ENCODE measurements around the gene ARHGEF25. TPM values are rescaled to one million over a fixed set of nuclear protein-coding genes. Genes with fewer than 3 reads are reported as not detected.

The ARHGEF25 gene
- total RNA-seq, 2 donors from 2014 or later: 73.8 to 77.0 TPM

DNA sequence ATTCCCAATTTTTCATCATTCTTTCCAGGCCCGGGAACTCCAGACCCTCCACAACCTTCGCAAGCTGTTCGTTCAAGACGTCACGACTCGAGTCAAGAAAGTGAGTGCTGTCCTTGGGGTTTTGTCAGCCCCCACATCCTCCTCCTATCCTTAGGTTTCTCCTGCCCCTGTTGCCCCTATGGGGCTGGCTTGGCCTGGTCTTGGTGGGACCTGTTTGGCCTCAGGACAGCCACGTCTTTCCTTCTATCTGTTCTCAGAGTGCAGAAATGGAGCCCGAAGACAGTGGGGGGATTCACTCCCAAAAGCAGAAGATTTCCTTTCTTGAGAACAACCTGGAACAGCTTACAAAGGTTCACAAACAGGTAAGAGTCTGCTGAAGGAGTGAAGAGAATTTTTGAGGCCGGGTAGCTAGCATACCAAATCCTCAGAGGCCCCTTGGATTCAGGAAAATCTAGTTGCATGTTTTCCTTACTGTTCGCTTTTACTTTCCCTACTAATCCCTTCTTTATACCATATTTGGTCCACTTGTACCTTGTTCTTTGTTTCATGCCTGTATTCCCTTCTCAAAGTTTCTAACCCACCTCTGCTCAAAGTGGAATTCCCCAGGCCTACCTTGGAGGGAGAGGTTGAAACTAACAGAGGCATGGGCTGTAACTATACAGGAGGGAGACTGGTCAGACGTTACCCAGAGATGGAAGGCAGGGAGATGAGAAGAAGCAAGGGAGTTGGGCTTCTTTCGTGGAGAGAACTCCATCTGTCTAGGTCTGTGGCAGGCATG, 33.1 kb upstream of the ARHGEF25 start:
- Histone ChIP-seq H3K36me3 (peaks cover 6% of the 10 kb centered on the region), H3K4me3 (no peak overlapping the region), H3K27ac (no peak overlapping the region), H3K4me1 (ENCODE audit: control insufficient read depth in 1 of 2, low read depth in 2 of 2) (no peaks in the 10 kb centered on the region), H3K9me3 (no peaks in the 10 kb centered on the region), H3K27me3 (replicated peaks; ENCODE audit: insufficient read depth) (no peaks in the 10 kb centered on the region)
- TF ChIP-seq, protein P1, sequence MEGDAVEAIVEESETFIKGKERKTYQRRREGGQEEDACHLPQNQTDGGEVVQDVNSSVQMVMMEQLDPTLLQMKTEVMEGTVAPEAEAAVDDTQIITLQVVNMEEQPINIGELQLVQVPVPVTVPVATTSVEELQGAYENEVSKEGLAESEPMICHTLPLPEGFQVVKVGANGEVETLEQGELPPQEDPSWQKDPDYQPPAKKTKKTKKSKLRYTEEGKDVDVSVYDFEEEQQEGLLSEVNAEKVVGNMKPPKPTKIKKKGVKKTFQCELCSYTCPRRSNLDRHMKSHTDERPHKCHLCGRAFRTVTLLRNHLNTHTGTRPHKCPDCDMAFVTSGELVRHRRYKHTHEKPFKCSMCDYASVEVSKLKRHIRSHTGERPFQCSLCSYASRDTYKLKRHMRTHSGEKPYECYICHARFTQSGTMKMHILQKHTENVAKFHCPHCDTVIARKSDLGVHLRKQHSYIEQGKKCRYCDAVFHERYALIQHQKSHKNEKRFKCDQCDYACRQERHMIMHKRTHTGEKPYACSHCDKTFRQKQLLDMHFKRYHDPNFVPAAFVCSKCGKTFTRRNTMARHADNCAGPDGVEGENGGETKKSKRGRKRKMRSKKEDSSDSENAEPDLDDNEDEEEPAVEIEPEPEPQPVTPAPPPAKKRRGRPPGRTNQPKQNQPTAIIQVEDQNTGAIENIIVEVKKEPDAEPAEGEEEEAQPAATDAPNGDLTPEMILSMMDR (IDR thresholded peaks at IDR 0.05): no peak
- no peak for ATAC-seq (ENCODE audit: insufficient number of reproducible peaks, low FRiP score, low read depth)
- DNase-seq (ENCODE audit: low spot score): no peak

DNA sequence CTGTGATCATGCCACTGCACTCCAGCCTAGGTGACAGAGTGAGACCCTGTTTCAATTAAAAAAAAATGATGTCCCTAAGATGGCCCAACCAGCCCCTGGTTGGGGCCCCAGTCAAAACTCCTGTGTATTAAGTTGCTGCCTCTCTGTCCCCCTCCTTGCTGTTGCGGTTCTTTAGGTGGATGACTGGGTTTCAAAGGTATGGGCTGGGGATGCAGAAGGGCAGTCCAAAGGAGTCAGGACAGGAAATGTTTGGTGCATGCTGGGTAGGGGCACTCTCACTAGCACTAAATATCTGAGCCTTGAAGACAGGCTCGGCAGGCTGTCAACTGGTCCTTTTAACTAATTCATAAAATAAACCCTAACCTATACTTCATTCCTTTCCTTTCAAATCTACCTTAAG, 32.2 kb upstream of the ARHGEF25 start:
- DNase-seq (ENCODE audit: low spot score) (no peak), ATAC-seq (ENCODE audit: insufficient number of reproducible peaks, low FRiP score, low read depth) (no peak)
- Histone ChIP-seq H3K9me3 (no peaks in the 10 kb centered on the region), H3K27ac (no peak overlapping the region), H3K4me1 (ENCODE audit: control insufficient read depth in 1 of 2, low read depth in 2 of 2) (no peaks in the 10 kb centered on the region), H3K4me3 (no peak overlapping the region), H3K27me3 (replicated peaks; ENCODE audit: insufficient read depth) (no peaks in the 10 kb centered on the region), H3K36me3 (peaks cover 6% of the 10 kb centered on the region)
- TF ChIP-seq, protein P1 (IDR thresholded peaks at IDR 0.05): no peak

DNA sequence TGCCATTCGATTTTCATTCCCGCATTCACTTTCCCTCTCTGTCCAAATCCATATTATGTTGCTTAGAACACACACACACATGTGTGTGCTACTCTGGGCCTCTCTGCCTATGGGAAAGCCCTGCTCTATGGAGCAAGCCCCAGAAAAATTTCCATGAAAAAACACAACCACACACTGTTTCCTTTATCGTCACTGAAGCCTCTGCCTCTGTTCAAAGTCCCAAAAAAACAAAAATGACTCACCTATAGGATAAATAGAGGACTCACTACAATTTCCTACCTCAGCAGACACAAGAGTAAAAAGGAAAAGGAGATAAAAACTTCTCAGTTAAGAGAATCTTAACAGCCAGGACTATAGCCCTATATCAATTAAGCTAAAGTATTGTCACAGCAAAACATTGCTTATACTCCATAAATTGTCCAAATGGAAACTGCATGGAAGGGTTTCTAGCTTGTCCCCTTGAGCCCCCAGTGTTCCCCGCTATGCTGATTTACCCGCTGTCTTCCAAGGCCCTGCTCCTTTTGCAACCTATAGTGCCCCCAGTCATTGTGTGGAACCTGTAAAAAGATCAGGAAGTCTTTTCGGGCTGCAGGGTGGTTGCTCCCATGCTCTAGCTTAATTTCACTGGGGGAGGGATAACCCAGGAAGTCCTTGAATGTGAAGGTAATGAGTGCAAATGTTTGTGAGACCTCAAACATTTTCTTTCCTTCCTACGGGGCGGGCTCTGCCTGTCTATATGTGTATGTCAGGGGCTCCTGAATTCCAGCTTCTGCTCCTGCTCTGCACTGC, 31.4 kb upstream of the ARHGEF25 start:
- H3K9me3 ChIP-seq: no peaks in the 10 kb centered on the region
- no peak for DNase-seq (ENCODE audit: low spot score)
- no peaks in the 10 kb centered on the region for H3K4me1 ChIP-seq (ENCODE audit: control insufficient read depth in 1 of 2, low read depth in 2 of 2)
- no peak for ATAC-seq (ENCODE audit: insufficient number of reproducible peaks, low FRiP score, low read depth)
- TF ChIP-seq, protein P1 (IDR thresholded peaks at IDR 0.05): no peak
- no peak overlapping the region for H3K4me3 ChIP-seq
- no peak overlapping the region for H3K27ac ChIP-seq
- H3K36me3 ChIP-seq: peaks cover 6% of the 10 kb centered on the region
- H3K27me3 ChIP-seq (replicated peaks; ENCODE audit: insufficient read depth): no peaks in the 10 kb centered on the region

DNA sequence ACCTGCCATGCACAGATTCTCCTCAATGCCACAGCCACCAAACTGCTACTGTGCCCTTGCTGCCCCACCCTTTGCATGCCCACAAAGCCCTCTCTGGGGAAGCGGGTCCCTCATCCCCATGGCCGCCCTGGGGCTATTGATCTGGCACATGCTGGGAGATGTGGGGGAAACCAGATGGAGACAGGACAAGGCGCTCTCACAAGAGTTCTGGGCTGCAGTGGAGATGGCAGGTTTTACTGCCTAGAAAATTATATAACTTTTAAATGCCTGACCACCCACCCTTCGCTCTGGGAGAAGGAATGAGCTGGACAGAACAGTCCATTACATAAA, 30.8 kb upstream of the ARHGEF25 start:
- Histone ChIP-seq H3K9me3 (no peaks in the 10 kb centered on the region), H3K27me3 (replicated peaks; ENCODE audit: insufficient read depth) (no peaks in the 10 kb centered on the region), H3K4me1 (ENCODE audit: control insufficient read depth in 1 of 2, low read depth in 2 of 2) (no peaks in the 10 kb centered on the region), H3K4me3 (no peak overlapping the region), H3K36me3 (peaks cover 6% of the 10 kb centered on the region), H3K27ac (no peak overlapping the region)
- DNase-seq (ENCODE audit: low spot score) (no peak), ATAC-seq (ENCODE audit: insufficient number of reproducible peaks, low FRiP score, low read depth) (no peak)
- TF ChIP-seq, protein P1 (IDR thresholded peaks at IDR 0.05): no peak

DNA sequence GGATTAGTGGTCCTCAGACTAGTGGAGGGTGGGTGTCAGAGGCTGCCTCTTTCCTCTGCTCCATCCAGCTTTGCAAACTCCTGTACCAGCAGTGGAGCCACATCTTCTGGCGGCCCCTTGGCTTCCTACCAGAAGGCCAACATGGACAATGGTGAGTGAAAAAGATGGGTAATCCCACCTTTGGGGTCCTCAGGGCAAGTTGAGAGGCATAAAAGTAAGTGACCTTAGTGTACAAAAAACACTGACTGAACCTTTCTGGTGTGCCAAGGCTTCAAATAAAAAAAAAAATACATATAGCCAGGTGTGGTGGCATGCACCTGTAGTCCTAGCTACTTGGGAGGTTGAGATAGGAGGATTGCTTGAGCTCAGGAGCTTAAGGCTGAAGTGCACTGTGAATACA, 29.4 kb upstream of the ARHGEF25 start:
- Histone ChIP-seq H3K27ac (no peak overlapping the region), H3K36me3 (peaks cover 6% of the 10 kb centered on the region), H3K9me3 (no peaks in the 10 kb centered on the region), H3K27me3 (replicated peaks; ENCODE audit: insufficient read depth) (no peaks in the 10 kb centered on the region), H3K4me3 (no peak overlapping the region), H3K4me1 (ENCODE audit: control insufficient read depth in 1 of 2, low read depth in 2 of 2) (no peaks in the 10 kb centered on the region)
- TF ChIP-seq, protein P1 (IDR thresholded peaks at IDR 0.05): no peak
- DNase-seq (ENCODE audit: low spot score): no peak
- ATAC-seq (ENCODE audit: insufficient number of reproducible peaks, low FRiP score, low read depth): no peak

Measured in thoracic aorta (tissue), 2 donors.